IPS-18c (cell line): ENCODE results near the gene ZNF439.
"Not testable (repeated sequence)": the region's sequence is repeated elsewhere in the genome, so short reads cannot be mapped to it uniquely, and the experiment has no call there.

Source experiments
- H3K4me3 ChIP-seq: 2 replicates; pipeline ENCODE4 v1.7.0; 2013; ENCODE audit warnings: low read depth, mild to moderate bottlenecking, low read length, moderate library complexity; ENCODE audit not compliant: insufficient read depth
- H3K9me3 ChIP-seq: one replicate; pipeline ENCODE4 v1.6.1; 2013; ENCODE audit warnings: mild to moderate bottlenecking, low read length, moderate library complexity; ENCODE audit not compliant: control insufficient read depth, insufficient read depth

Gene ZNF439

GRCh38 chr19:11905928-11906327 lies 57.4 kb downstream of the ZNF439 start:
- peak overlapping the region; percentile 38 for H3K4me3 ChIP-seq
- H3K9me3 ChIP-seq = peaks cover 32% of the 10 kb centered on the region

GRCh38 chr19:11911937-11912336 lies 63.4 kb downstream of the ZNF439 start:
- not testable (repeated sequence) for H3K4me3 ChIP-seq
- peaks cover 24% of the 10 kb centered on the region for H3K9me3 ChIP-seq

GRCh38 chr19:11914417-11915051 lies 66.0 kb downstream of the ZNF439 start:
- not testable (repeated sequence) for H3K4me3 ChIP-seq
- H3K9me3 ChIP-seq = peaks cover 25% of the 10 kb centered on the region
